B cell (primary cell): ENCODE results near the gene TADA3. TPM values are rescaled to one million over a fixed set of nuclear protein-coding genes. Genes with fewer than 3 reads are reported as not detected.

Source experiments
- ATAC-seq: fragments of 200-7000 bp; cut with Tn5 transposase; one replicate; pipeline ENCODE4 v1.10.0; 2021; ENCODE audit warnings: low read depth, mild to moderate bottlenecking, moderate number of reproducible peaks, moderate library complexity
- CTCF ChIA-PET: fragments of 350-600 bp; sonication (Branson Sonifier 250); formaldehyde crosslinking; loops from one replicate; lab custom pipeline; 2021; ENCODE audit warnings: antibody characterized with exemption, inconsistent platforms; lab: Charles Lee
- POLR2A ChIA-PET: fragments of 350-600 bp; sonication (Branson Sonifier 250); formaldehyde crosslinking; loops from one replicate; lab custom pipeline; 2021; ENCODE audit warnings: antibody characterized with exemption; lab: Charles Lee
- DNase-seq: peaks from one replicate; pipeline ENCODE4 v3.0.0; 2013
- H2AFZ ChIP-seq: 2 replicates; pipeline ENCODE4 v1.6.1; 2012; ENCODE audit warnings: mild to moderate bottlenecking, low read depth, low read length; ENCODE audit not compliant: insufficient read depth, poor library complexity, severe bottlenecking
- H3K27ac ChIP-seq, 2 donors: 1 replicate in 1 of 2; 2 replicates in 1 of 2; pipeline ENCODE4 v1.5.1; 2012 to 2013; ENCODE audit warnings: low read length in 2 of 2, mild to moderate bottlenecking in 2 of 2, moderate library complexity in 1 of 2
- H3K27me3 ChIP-seq, 4 experiments: fragments of 200-600 bp in 1 of 4; sonication (generic) in 1 of 4; replicated peaks in 1 of 4; 1 replicate in 2 of 4; 2 replicates in 2 of 4; pipeline versions ENCODE4 v1.6.1 to v1.7.0; 2013 to 2016; ENCODE audit warnings: low read length in 3 of 4, mild to moderate bottlenecking in 2 of 4, mixed read lengths in 1 of 4, moderate library complexity in 1 of 4; ENCODE audit not compliant: insufficient read depth in 4 of 4, control insufficient read depth in 3 of 4; ENCODE audit errors: control extremely low read depth in 1 of 4
- H3K36me3 ChIP-seq, 2 experiments: replicated peaks in 1 of 2; 1 replicate in 1 of 2; 2 replicates in 1 of 2; pipeline versions ENCODE4 v1.6.1 to v1.7.1; 2013; ENCODE audit warnings: low read length in 1 of 2; ENCODE audit not compliant: insufficient read depth in 2 of 2, control insufficient read depth in 1 of 2; ENCODE audit errors: control extremely low read depth in 1 of 2, extremely low read depth in 1 of 2
- H3K4me1 ChIP-seq, 2 donors: fragments of 200-600 bp in 1 of 2; sonication (generic) in 1 of 2; 1 replicate in 1 of 2; 2 replicates in 1 of 2; pipeline versions ENCODE4 v1.5.1 to v1.6.1; 2013 to 2017; ENCODE audit warnings: low read length in 2 of 2; ENCODE audit not compliant: control insufficient read depth in 2 of 2, insufficient read depth in 2 of 2
- H3K4me2 ChIP-seq: replicated peaks from 2 replicates; pipeline ENCODE3; 2012; ENCODE audit warnings: mild to moderate bottlenecking, low read depth, low read length; ENCODE audit not compliant: poor library complexity, severe bottlenecking
- H3K4me3 ChIP-seq, 5 experiments: fragments of 200-600 bp in 1 of 5; sonication (generic) in 1 of 5; 1 replicate in 3 of 5; 2 replicates in 2 of 5; pipeline versions ENCODE4 v1.5.1 to v1.7.0; 2011 to 2016; ENCODE audit warnings: low read length in 4 of 5, mild to moderate bottlenecking in 4 of 5, low read depth in 2 of 5, control low read depth in 1 of 5, moderate library complexity in 1 of 5; ENCODE audit not compliant: insufficient read depth in 1 of 5; ENCODE audit errors: control extremely low read depth in 1 of 5, extremely low read depth in 1 of 5
- H3K79me2 ChIP-seq: fragments of 200-600 bp; sonication (generic); one replicate; pipeline ENCODE4 v1.6.0; 2016; ENCODE audit warnings: low read length; ENCODE audit not compliant: control insufficient read depth, insufficient read depth
- H3K9ac ChIP-seq: fragments of 200-600 bp; sonication (generic); 2 replicates; pipeline ENCODE4 v1.6.1; 2017; ENCODE audit warnings: mild to moderate bottlenecking, low read length, moderate library complexity
- H3K9me3 ChIP-seq, 3 donors: one replicate each; pipeline versions ENCODE4 v1.6.1 to v1.7.1; 2013; ENCODE audit warnings: low read length in 2 of 3; ENCODE audit not compliant: control insufficient read depth in 2 of 3, insufficient read depth in 1 of 3; ENCODE audit errors: control extremely low read depth in 1 of 3
- H4K20me1 ChIP-seq: 2 replicates; pipeline ENCODE4 v1.6.0; 2012; ENCODE audit warnings: mild to moderate bottlenecking, low read length; ENCODE audit not compliant: insufficient read depth, control insufficient read depth, poor library complexity, severe bottlenecking
- H3K27ac Mint-ChIP-seq: one replicate; pipeline ENCODE4 v1.8.0; 2021; ENCODE audit warnings: mixed read lengths
- H3K27me3 Mint-ChIP-seq: one replicate; pipeline ENCODE4 v1.8.0; 2021; ENCODE audit warnings: mixed read lengths
- H3K4me1 Mint-ChIP-seq: one replicate; pipeline ENCODE4 v1.8.0; 2021; ENCODE audit warnings: mixed read lengths
- H3K4me3 Mint-ChIP-seq: one replicate; pipeline ENCODE4 v1.8.0; 2021; ENCODE audit warnings: mixed read lengths
- H3K9me3 Mint-ChIP-seq: one replicate; pipeline ENCODE4 v1.8.0; 2022; ENCODE audit warnings: mixed read lengths; ENCODE audit not compliant: insufficient read depth
- CTCF ChIP-seq: fragments of 200-600 bp; IDR thresholded peaks from one replicate; pipeline ENCODE4 v1.8.0; 2022; ENCODE audit warnings: antibody characterized with exemption, mild to moderate bottlenecking
- EZH2 ChIP-seq: IDR thresholded peaks from 2 replicates; pipeline ENCODE4 v1.6.1; 2012; ENCODE audit warnings: borderline replicate concordance, low read depth, mild to moderate bottlenecking, moderate library complexity, low read length; ENCODE audit not compliant: insufficient read depth, poor library complexity, severe bottlenecking
- WGBS: methylation state at CpG from one replicate; pipeline ENCODE4 v1.1.5; 2013; ENCODE audit warnings: missing lambda C conversion rate; ENCODE audit not compliant: insufficient coverage; 5-methylcytosine and 5-hydroxymethylcytosine counted together
- intact Hi-C: fragments of 100-400 bp; cut with micrococcal nuclease; formaldehyde crosslinking; loops from one replicate; pipeline ENCODE4 v1.10.0; 2022
- polyA plus RNA-seq: library from polyadenylated mRNA; depleted of rRNA; stranded (reverse); fragments of >200 nt; gene quantifications from 2 replicates; pipeline ENCODE4 v1.2.3, GENCODE V29; 2012
- total RNA-seq, 2 donors: library from RNA; stranded (reverse); fragments of 120-200 nt in 1 of 2; gene quantifications; 1 replicate in 1 of 2; 2 replicates in 1 of 2; pipeline versions ENCODE4 v1.2.3 to v1.2.4, GENCODE V29; 2013 to 2022

Gene TADA3
- total and polyA plus RNA-seq, 2 donors (not counting 1 experiment from before 2014, with no cell fraction given), result 45.4 to 45.6 TPM

- peaks cover 5% of the 10 kb centered on the region for H3K79me2 ChIP-seq
- POLR2A ChIA-PET, result no interaction called here
These were observed 48.7 kb downstream of the TADA3 start for GRCh38 chr3:9743548-9743947.

GRCh38 chr3:9742560-9742959 lies 49.7 kb downstream of the TADA3 start:
- CTCF ChIA-PET, result no interaction called here
- WGBS, result no CpG with 5 or more reads among the region's 1 CpG

More at GRCh38 chr3:9743548-9743947, 48.7 kb downstream of the TADA3 start:
- Histone ChIP-seq H3K4me2 (no peak overlapping the region), H3K4me3 (no peak overlapping the region), H4K20me1 (peaks cover 21% of the 10 kb centered on the region), H3K9me3 (no peaks in the 10 kb centered on the region), H3K4me1 (no peaks in the 10 kb centered on the region), H2AFZ (no peak overlapping the region), H3K27me3 (no peaks in the 10 kb centered on the region), H3K27ac (no peak overlapping the region), H3K9ac (no peak overlapping the region), H3K36me3 (peaks cover 1 to 90% of the 10 kb centered on the region in 2 experiments)
- Mint-ChIP-seq H3K27ac (no peak overlapping the region), H3K4me3 (no peak overlapping the region), H3K27me3 (no peaks in the 10 kb centered on the region), H3K4me1 (peaks cover under 1% of the 10 kb centered on the region), H3K9me3 (no peaks in the 10 kb centered on the region)
- CTCF ChIA-PET, result no interaction called here
- no peak for DNase-seq
- intact Hi-C loops, result no loop called here
- ATAC-seq, result no peak
- TF ChIP-seq CTCF (no peak), EZH2 (no peak)
- 98% methylated on average over 18 of the region's 18 CpGs for WGBS

More at GRCh38 chr3:9742560-9742959, 49.7 kb downstream of the TADA3 start:
- Histone ChIP-seq H3K9me3 (no peaks in the 10 kb centered on the region), H3K4me3 (no peak overlapping the region), H3K9ac (no peak overlapping the region), H3K79me2 (peaks cover 5% of the 10 kb centered on the region), H3K4me2 (no peak overlapping the region), H3K36me3 (peaks cover 3 to 100% of the 10 kb centered on the region in 2 experiments), H3K27me3 (no peaks in the 10 kb centered on the region), H3K4me1 (no peaks in the 10 kb centered on the region), H4K20me1 (peaks cover 21% of the 10 kb centered on the region), H3K27ac (no peak overlapping the region), H2AFZ (no peak overlapping the region)
- intact Hi-C loops, result no loop called here
- ATAC-seq, result no peak
- no peak for DNase-seq
- Mint-ChIP-seq H3K4me3 (no peak overlapping the region), H3K9me3 (no peaks in the 10 kb centered on the region), H3K27me3 (no peaks in the 10 kb centered on the region), H3K27ac (no peak overlapping the region), H3K4me1 (no peaks in the 10 kb centered on the region)
- no peak for TF ChIP-seq EZH2
- TF ChIP-seq CTCF, result no peak
- POLR2A ChIA-PET, result no interaction called here
